Bronchial epithelial cell (primary cell): ENCODE data around the gene PARD6A. TPM values are rescaled to one million over a fixed set of nuclear protein-coding genes. Genes with fewer than 3 reads are reported as not detected.

Experiments
- DNase-seq: peaks from one replicate; pipeline ENCODE4 v3.0.0-alpha.2; 2010; ENCODE audit warnings: low read depth
- FAIRE-seq: peaks from 2 replicates; lab custom pipeline; 2011; peaks lifted over from hg19 to GRCh38; lab: Jason Lieb, UNC
- H3K27me3 ChIP-seq: 2 replicates; pipeline ENCODE4 v1.5.1; 2011; ENCODE audit warnings: low read length; ENCODE audit not compliant: control insufficient read depth, insufficient read depth
- H3K36me3 ChIP-seq: 2 replicates; pipeline ENCODE4 v1.5.1; 2011; ENCODE audit warnings: low read length; ENCODE audit not compliant: control insufficient read depth, insufficient read depth
- H3K4me3 ChIP-seq: 2 replicates; pipeline ENCODE4 v1.5.1; 2011; ENCODE audit warnings: mild to moderate bottlenecking, low read depth, low read length, control low read depth
- total RNA-seq: library from RNA; depleted of rRNA; stranded (reverse); fragments of >200 nt; gene quantifications from 2 replicates; pipeline ENCODE4 v1.2.1, GENCODE V29; 2014
- TF ChIP-seq, protein P1 (sequence below): IDR thresholded peaks from 2 replicates; pipeline ENCODE4 v1.5.1; 2011; ENCODE audit warnings: mild to moderate bottlenecking, moderate library complexity, low read length, control low read depth, inconsistent platforms; ENCODE audit not compliant: insufficient read depth, severe bottlenecking

PARD6A gene
- total RNA-seq, 1 donor from 2014 or later, result 2.6 TPM

DNA sequence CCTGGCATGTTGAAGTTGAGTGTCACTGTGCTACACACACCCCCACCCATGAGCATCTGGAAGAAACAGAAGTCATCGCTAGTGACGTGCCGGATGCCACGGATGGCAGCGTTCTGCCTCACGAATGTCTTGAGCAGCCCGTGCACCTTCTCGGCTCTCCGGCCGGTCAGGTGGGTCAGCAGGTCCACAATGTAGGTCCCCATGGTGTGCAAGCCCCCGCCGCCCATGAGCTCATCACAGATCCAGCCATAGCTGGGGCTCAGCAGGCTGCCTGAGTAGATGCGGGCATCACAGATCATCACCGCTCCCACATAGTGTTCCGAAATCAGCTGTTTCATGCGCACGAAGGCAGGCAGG, 14.8 kb downstream of the PARD6A start:
- FAIRE-seq (no peak), DNase-seq (no peak)
- TF ChIP-seq, protein P1, sequence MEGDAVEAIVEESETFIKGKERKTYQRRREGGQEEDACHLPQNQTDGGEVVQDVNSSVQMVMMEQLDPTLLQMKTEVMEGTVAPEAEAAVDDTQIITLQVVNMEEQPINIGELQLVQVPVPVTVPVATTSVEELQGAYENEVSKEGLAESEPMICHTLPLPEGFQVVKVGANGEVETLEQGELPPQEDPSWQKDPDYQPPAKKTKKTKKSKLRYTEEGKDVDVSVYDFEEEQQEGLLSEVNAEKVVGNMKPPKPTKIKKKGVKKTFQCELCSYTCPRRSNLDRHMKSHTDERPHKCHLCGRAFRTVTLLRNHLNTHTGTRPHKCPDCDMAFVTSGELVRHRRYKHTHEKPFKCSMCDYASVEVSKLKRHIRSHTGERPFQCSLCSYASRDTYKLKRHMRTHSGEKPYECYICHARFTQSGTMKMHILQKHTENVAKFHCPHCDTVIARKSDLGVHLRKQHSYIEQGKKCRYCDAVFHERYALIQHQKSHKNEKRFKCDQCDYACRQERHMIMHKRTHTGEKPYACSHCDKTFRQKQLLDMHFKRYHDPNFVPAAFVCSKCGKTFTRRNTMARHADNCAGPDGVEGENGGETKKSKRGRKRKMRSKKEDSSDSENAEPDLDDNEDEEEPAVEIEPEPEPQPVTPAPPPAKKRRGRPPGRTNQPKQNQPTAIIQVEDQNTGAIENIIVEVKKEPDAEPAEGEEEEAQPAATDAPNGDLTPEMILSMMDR, result no peak
- no peaks in the 10 kb centered on the region for H3K27me3 ChIP-seq
- H3K36me3 ChIP-seq, result peaks cover 3% of the 10 kb centered on the region
- H3K4me3 ChIP-seq, result no peak overlapping the region

DNA sequence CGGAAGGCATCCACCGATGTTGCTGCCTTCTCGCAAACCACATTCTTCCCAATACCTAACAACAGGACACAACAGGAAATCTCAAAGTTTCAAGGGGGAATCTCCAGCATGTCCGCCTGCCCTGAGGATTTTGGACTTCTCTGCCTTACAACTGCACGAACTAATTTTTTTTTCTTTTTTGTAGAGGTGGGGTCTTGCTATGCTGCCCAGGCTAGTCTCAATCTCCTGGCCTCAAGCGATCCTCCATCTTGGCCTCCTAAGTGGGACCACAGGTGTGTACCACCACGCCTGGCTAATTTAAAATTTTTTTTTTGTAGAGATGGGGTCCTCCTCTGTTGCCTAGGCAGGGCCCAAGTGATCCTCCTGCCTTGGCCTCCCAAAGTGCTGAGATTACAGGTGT, 15.2 kb downstream of the PARD6A start:
- no peak for FAIRE-seq
- Histone ChIP-seq H3K27me3 (no peaks in the 10 kb centered on the region), H3K4me3 (no peak overlapping the region), H3K36me3 (peaks cover 3% of the 10 kb centered on the region)
- TF ChIP-seq, protein P1, result no peak
- no peak for DNase-seq

DNA sequence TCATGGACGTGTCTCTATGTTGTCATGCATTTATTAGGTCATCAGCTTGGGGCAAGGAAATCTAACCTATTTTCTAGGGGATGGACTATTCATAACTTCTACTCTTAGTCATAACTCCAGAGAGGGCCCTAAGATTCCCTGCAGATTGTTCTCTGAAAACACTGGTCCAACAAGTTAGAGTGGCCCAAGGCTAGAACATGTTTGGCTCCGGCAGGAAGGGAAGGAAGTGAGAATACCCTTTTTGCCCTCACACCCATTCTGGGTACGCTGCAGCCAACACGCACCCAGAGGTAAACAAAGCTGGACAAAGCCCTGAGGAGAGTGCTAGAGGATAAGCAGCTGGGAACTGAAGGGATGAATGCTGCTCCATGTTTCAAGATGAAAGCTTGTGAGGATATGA, 15.8 kb downstream of the PARD6A start:
- no peaks in the 10 kb centered on the region for H3K27me3 ChIP-seq
- H3K36me3 ChIP-seq, result peaks cover 3% of the 10 kb centered on the region
- DNase-seq, result peak; percentile 78
- TF ChIP-seq, protein P1, result no peak
- FAIRE-seq, result no peak
- no peak overlapping the region for H3K4me3 ChIP-seq

DNA sequence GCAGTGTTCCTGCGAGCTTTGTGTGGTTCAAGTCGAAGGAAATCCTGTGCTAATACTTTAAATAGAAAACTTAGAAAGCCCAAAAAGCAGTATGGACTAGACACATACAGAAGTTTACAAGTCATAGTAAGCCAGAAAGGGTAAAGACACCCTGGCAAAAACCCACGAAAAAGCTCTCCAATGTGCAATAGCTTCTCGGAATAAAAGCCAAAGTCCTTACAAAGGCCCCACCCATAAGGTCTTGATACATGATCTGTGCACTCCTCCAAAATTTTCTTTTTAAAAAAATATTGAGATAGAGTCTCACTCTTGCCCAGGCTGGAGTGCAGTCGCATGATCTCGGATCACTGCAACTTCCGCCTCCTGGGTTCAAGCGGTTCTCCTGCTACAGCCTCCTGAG, 16.2 kb downstream of the PARD6A start:
- Histone ChIP-seq H3K36me3 (peaks cover 3% of the 10 kb centered on the region), H3K4me3 (no peak overlapping the region), H3K27me3 (no peaks in the 10 kb centered on the region)
- no peak for DNase-seq
- no peak for FAIRE-seq
- TF ChIP-seq, protein P1, result no peak

DNA sequence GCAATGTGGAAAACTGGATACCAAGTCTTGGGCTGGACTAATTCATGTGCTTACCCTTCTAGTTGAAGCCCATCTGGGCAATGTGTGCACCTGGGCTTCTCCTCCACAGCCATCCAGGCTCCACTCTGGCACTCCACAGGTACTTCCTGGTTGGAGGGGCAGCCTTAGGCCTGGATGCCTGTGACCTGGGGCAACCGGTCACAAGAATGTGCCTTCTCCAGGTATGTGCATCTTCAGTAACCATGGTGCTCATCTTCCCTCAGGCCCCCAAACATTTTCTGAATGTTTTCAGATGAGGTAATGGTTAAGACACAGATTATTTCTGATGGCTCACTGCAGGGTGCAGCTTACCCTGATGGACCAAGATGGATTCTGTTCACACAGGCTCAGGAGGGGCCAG, 17.0 kb downstream of the PARD6A start:
- DNase-seq (no peak), FAIRE-seq (no peak)
- Histone ChIP-seq H3K4me3 (no peak overlapping the region), H3K36me3 (peaks cover 3% of the 10 kb centered on the region), H3K27me3 (no peaks in the 10 kb centered on the region)
- TF ChIP-seq, protein P1, result no peak

DNA sequence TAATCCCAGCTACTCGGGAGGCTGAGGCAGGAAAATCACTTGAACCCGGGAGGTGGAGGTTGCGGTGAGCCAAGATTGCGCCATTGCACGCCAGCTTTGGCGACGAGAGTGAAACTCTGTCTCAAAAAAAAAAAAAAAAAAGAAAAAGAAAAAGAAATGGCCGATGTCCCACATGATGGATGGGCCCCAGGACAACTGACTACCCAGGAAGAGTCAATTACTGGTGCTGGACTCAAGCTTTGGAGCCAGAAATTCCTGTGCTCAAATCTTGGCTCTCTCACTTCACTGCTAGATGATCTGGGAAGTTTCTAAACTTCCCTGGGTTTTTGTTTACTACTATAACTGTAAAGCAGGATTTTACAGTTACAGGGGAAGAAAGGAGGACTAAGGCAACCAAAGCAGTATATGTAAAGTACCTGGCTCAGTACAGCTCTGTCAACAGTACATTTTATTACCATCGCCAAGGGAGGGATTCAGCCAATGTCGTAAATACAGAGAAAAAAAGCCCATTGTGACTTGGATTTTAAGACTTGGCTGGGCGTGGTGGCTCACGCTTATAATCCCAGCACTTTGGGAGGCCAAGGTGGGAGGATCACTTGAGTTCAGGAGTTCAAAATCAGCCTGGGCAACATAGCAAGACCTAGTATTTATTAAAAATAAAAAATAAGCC, 17.7 kb downstream of the PARD6A start:
- TF ChIP-seq, protein P1, result no peak
- H3K4me3 ChIP-seq, result no peak overlapping the region
- peaks cover 5% of the 10 kb centered on the region for H3K36me3 ChIP-seq
- FAIRE-seq, result no peak
- no peaks in the 10 kb centered on the region for H3K27me3 ChIP-seq
- no peak for DNase-seq
